HCT116 (cell line): ENCODE measurements around the gene SELENOM. TPM values are rescaled to one million over a fixed set of nuclear protein-coding genes. Genes with fewer than 3 reads are reported as not detected.

ENCODE experiments used
- ATAC-seq: fragments of 200-7000 bp; cut with Tn5 transposase; 2 replicates; pipeline ENCODE4 v1.9.1; 2020; ENCODE audit warnings: mild to moderate bottlenecking, moderate library complexity
- BruUV-seq: library from RNA; stranded (reverse); fragments of 400-500 nt; replicated peaks from 2 replicates; lab custom pipeline; 2021; lab: Mats Ljungman, UMichigan
- CTCF ChIA-PET: fragments of 300-600 bp; sonication (Branson Sonifier 250); formaldehyde crosslinking; loops from one replicate; lab custom pipeline; 2021; ENCODE audit warnings: antibody characterized with exemption; lab: Charles Lee
- POLR2A ChIA-PET: fragments of 300-600, 350-600 bp; sonication (Branson Sonifier 250); formaldehyde crosslinking; loops from one replicate; lab custom pipeline; 2021; ENCODE audit warnings: antibody characterized with exemption; lab: Charles Lee
- RAD21 ChIA-PET, 2 experiments: fragments of 300-600 bp; sonication (Branson Sonifier 250); formaldehyde crosslinking; loops; one replicate each; lab custom pipeline; 2023; ENCODE audit warnings: low total read pairs in 2 of 2; ENCODE audit not compliant: uncharacterized antibody in 2 of 2, unreplicated experiment in 2 of 2, low non-redundant PET in 1 of 2; lab: Charles Lee
- DNase-seq: peaks from one replicate; pipeline ENCODE4 v3.0.0-alpha.2; 2010; ENCODE audit warnings: low read depth, low spot score
- H2AFZ ChIP-seq: fragments of 200-600 bp; shearing (Covaris generic), sonication (generic); 2 replicates; pipeline ENCODE4 v1.6.1; 2017; ENCODE audit warnings: low read depth, mixed run types, mixed read lengths, antibody characterized with exemption, low read length; ENCODE audit not compliant: poor library complexity, severe bottlenecking
- H3K27ac ChIP-seq: 2 replicates; pipeline ENCODE4 v1.5.1; 2012; ENCODE audit warnings: low read depth, low read length
- H3K27me3 ChIP-seq: fragments of 200-600 bp; sonication (generic); 2 replicates; pipeline ENCODE4 v1.6.1; 2016; ENCODE audit warnings: mixed run types, low read length, mixed read lengths; ENCODE audit not compliant: insufficient read depth
- H3K36me3 ChIP-seq, 2 experiments: fragments of 200-500 bp in 1 of 2; fragments of 200-600 bp in 1 of 2; sonication (Bioruptor generic) in 1 of 2; sonication (generic) in 1 of 2; 2 replicates each; pipeline versions ENCODE4 v1.5.1 to v1.6.1; 2014 to 2016; ENCODE audit warnings: low read length in 2 of 2, inconsistent platforms in 1 of 2, mixed read lengths in 1 of 2, mixed run types in 1 of 2; ENCODE audit not compliant: insufficient read depth in 2 of 2, control insufficient read depth in 1 of 2
- H3K4me1 ChIP-seq, 2 experiments: fragments of 200-600 bp in 1 of 2; sonication (generic) in 1 of 2; 2 replicates each; pipeline versions ENCODE4 v1.5.1 to v1.6.1; 2012 to 2017; ENCODE audit warnings: low read length in 2 of 2, inconsistent platforms in 1 of 2, mild to moderate bottlenecking in 1 of 2, mixed read lengths in 1 of 2, mixed run types in 1 of 2, moderate library complexity in 1 of 2; ENCODE audit not compliant: insufficient read depth in 2 of 2, control insufficient read depth in 1 of 2
- H3K4me2 ChIP-seq: fragments of 200-600 bp; sonication (generic); 2 replicates; pipeline ENCODE4 v1.6.1; 2017; ENCODE audit warnings: mixed run types, low read length, mixed read lengths
- H3K4me3 ChIP-seq, 2 experiments: fragments of 200-600 bp in 1 of 2; sonication (generic) in 1 of 2; replicated peaks in 1 of 2; 2 replicates each; pipeline ENCODE4 v1.5.1; 2011 to 2016; ENCODE audit warnings: low read length in 2 of 2, control low read depth in 1 of 2, low read depth in 1 of 2, mild to moderate bottlenecking in 1 of 2, mixed read lengths in 1 of 2, mixed run types in 1 of 2
- H3K79me2 ChIP-seq: fragments of 200-600 bp; sonication (generic); 2 replicates; pipeline ENCODE4 v1.6.1; 2017; ENCODE audit warnings: mild to moderate bottlenecking, mixed run types, low read length, moderate library complexity, mixed read lengths; ENCODE audit not compliant: insufficient read depth
- H3K9ac ChIP-seq: fragments of 200-600 bp; sonication (generic); 2 replicates; pipeline ENCODE4 v1.6.1; 2016; ENCODE audit warnings: low read length, mixed read lengths
- H3K9me2 ChIP-seq: fragments of 200-600 bp; sonication (generic), shearing (Covaris generic); 2 replicates; pipeline ENCODE4 v1.6.1; 2017; ENCODE audit warnings: mixed run types, mild to moderate bottlenecking, moderate library complexity; ENCODE audit not compliant: insufficient read depth
- H3K9me3 ChIP-seq, 2 experiments: fragments of 200-500 bp in 1 of 2; fragments of 200-600 bp in 1 of 2; sonication (Bioruptor generic) in 1 of 2; sonication (generic) in 1 of 2; 2 replicates each; pipeline ENCODE4 v1.6.1; 2014 to 2017; ENCODE audit warnings: low read length in 2 of 2, mixed read lengths in 2 of 2, inconsistent platforms in 1 of 2, low read depth in 1 of 2, mild to moderate bottlenecking in 1 of 2, mixed run types in 1 of 2, moderate library complexity in 1 of 2; ENCODE audit not compliant: control insufficient read depth in 1 of 2, insufficient read depth in 1 of 2
- H4K20me1 ChIP-seq: fragments of 200-600 bp; sonication (generic), shearing (Covaris generic); 2 replicates; pipeline ENCODE4 v1.6.1; 2017; ENCODE audit warnings: mixed run types, mild to moderate bottlenecking, moderate library complexity; ENCODE audit not compliant: insufficient read depth
- CBX3 ChIP-seq: IDR thresholded peaks from 2 replicates; pipeline ENCODE4 v1.6.1; 2012; ENCODE audit warnings: low read depth
- EGR1 ChIP-seq: IDR thresholded peaks from 2 replicates; pipeline ENCODE4 v1.6.1; 2012; ENCODE audit warnings: low read depth
- ELF1 ChIP-seq: IDR thresholded peaks from 2 replicates; pipeline ENCODE4 v1.6.1; 2012; ENCODE audit warnings: low read depth, borderline replicate concordance
- EZH2 ChIP-seq: fragments of 200-600 bp; sonication (generic); IDR thresholded peaks from 2 replicates; pipeline ENCODE4 v1.6.1; 2017; ENCODE audit warnings: antibody characterized with exemption, mixed run types
- FOSL1 ChIP-seq: IDR thresholded peaks from 2 replicates; pipeline ENCODE4 v1.6.1; 2012; ENCODE audit warnings: low read depth
- RAD21 ChIP-seq: IDR thresholded peaks from 2 replicates; pipeline ENCODE4 v1.6.1; 2012; ENCODE audit warnings: low read depth, mild to moderate bottlenecking
- SIN3A ChIP-seq: IDR thresholded peaks from 2 replicates; pipeline ENCODE4 v1.6.1; 2012; ENCODE audit warnings: low read depth
- SRF ChIP-seq: IDR thresholded peaks from 2 replicates; pipeline ENCODE4 v1.6.1; 2012; ENCODE audit warnings: low read depth
- ZFX ChIP-seq: fragments of 450-650 bp; IDR thresholded peaks from 2 replicates; pipeline ENCODE4 v1.6.1; 2017
- ZNF274 ChIP-seq: fragments of 200-500 bp; sonication (Bioruptor generic); IDR thresholded peaks from 2 replicates; pipeline ENCODE4 v1.6.1; 2014; ENCODE audit warnings: mild to moderate bottlenecking, low read depth, low read length, inconsistent platforms
- intact Hi-C: fragments of 100-400 bp; cut with micrococcal nuclease; formaldehyde crosslinking; loops from 2 replicates; pipeline ENCODE4 v1.10.0; 2022
- total RNA-seq: library from RNA; stranded (reverse); gene quantifications from one replicate; pipeline ENCODE4 v1.2.1, GENCODE V29; 2021; ENCODE audit not compliant: unreplicated experiment
- TF ChIP-seq, protein P1 (sequence below): IDR thresholded peaks from 2 replicates; pipeline ENCODE4 v1.6.1; 2012; ENCODE audit warnings: low read depth
- TF ChIP-seq, protein P2 (sequence below): IDR thresholded peaks from 2 replicates; pipeline ENCODE4 v1.6.1; 2011; ENCODE audit warnings: mild to moderate bottlenecking, low read length, moderate library complexity; ENCODE audit not compliant: insufficient replicate concordance; ENCODE audit errors: extremely low read depth

Gene SELENOM
- total RNA-seq, 1 experiment from 2014 or later, result 65.6 TPM

DNA sequence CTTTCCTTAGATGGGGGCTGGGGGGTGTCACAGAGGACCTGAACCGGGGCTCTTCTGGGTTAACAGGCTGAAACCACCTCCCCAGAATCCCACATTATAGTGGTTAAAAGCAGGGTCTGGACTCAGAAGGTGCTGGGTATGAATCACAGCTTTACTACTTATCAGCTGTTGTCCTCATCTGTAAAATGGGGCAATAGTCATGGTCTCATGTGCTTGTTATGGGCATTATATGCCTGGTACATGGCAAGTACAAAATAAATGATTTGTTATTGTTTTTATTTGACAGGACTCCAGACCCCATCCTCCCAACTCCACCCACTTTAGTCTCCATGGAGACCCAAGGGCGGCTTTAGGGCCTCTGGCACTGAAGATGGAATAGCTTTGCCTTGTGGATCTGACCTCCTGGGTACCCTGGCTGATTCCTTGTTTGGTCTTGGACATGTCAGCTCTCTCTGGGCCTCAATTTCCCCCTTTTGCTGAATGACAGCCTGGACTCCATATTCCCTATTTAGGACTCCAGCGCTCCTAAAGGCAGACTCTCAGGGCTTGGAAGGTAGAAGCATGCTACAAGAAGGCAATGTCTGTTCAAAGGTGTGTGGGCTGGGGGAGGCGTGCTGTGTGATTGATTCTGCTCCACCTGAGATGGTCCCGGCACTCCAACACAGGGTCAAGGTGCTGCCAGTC, 27.1 kb downstream of the SELENOM start:
- RAD21 ChIA-PET, result no interaction called here
- H3K9me2 ChIP-seq, result no peaks in the 10 kb centered on the region
- H3K27ac ChIP-seq, result peak overlapping the region; percentile 94
- H3K79me2 ChIP-seq, result peaks cover 40% of the 10 kb centered on the region
- CTCF ChIA-PET, result interaction anchor here (0.6 to 3.5 kb wide), 8 partner anchors 16 to 133 kb away, joined by 3 to 25 read pairs (median 4); partner anchors contain the start of genes MORC2, SELENOM and TUG1
- H3K36me3 ChIP-seq, result no peaks in the 10 kb centered on the region
- ATAC-seq (no peak), DNase-seq (no peak)
- H3K4me3 ChIP-seq, result peak overlapping the region; percentile 78 to 93
- H3K9me3 ChIP-seq, result no peaks in the 10 kb centered on the region
- H3K27me3 ChIP-seq, result no peaks in the 10 kb centered on the region
- peak overlapping the region; percentile 89 for H3K9ac ChIP-seq
- no peaks in the 10 kb centered on the region for H4K20me1 ChIP-seq
- intact Hi-C loops, result loop anchor here (5.0 to 10.0 kb wide), 2 partner anchors 113 to 656 kb away; partner anchors contain the start of genes MORC2, MTFP1 and TUG1
- peaks cover 30 to 56% of the 10 kb centered on the region in 2 experiments for H3K4me1 ChIP-seq
- no TSS peak for BruUV-seq
- peak overlapping the region; percentile 85 for H3K4me2 ChIP-seq
- no peak overlapping the region for H2AFZ ChIP-seq
- TF ChIP-seq, protein P1, sequence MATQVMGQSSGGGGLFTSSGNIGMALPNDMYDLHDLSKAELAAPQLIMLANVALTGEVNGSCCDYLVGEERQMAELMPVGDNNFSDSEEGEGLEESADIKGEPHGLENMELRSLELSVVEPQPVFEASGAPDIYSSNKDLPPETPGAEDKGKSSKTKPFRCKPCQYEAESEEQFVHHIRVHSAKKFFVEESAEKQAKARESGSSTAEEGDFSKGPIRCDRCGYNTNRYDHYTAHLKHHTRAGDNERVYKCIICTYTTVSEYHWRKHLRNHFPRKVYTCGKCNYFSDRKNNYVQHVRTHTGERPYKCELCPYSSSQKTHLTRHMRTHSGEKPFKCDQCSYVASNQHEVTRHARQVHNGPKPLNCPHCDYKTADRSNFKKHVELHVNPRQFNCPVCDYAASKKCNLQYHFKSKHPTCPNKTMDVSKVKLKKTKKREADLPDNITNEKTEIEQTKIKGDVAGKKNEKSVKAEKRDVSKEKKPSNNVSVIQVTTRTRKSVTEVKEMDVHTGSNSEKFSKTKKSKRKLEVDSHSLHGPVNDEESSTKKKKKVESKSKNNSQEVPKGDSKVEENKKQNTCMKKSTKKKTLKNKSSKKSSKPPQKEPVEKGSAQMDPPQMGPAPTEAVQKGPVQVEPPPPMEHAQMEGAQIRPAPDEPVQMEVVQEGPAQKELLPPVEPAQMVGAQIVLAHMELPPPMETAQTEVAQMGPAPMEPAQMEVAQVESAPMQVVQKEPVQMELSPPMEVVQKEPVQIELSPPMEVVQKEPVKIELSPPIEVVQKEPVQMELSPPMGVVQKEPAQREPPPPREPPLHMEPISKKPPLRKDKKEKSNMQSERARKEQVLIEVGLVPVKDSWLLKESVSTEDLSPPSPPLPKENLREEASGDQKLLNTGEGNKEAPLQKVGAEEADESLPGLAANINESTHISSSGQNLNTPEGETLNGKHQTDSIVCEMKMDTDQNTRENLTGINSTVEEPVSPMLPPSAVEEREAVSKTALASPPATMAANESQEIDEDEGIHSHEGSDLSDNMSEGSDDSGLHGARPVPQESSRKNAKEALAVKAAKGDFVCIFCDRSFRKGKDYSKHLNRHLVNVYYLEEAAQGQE, result no peak
- TF ChIP-seq SRF (no peak), FOSL1 (no peak), CBX3 (no peak), ELF1 (no peak), ZNF274 (no peak), ZFX (no peak), SIN3A (no peak), RAD21 (no peak), EGR1 (no peak), EZH2 (no peak)
- TF ChIP-seq, protein P2, sequence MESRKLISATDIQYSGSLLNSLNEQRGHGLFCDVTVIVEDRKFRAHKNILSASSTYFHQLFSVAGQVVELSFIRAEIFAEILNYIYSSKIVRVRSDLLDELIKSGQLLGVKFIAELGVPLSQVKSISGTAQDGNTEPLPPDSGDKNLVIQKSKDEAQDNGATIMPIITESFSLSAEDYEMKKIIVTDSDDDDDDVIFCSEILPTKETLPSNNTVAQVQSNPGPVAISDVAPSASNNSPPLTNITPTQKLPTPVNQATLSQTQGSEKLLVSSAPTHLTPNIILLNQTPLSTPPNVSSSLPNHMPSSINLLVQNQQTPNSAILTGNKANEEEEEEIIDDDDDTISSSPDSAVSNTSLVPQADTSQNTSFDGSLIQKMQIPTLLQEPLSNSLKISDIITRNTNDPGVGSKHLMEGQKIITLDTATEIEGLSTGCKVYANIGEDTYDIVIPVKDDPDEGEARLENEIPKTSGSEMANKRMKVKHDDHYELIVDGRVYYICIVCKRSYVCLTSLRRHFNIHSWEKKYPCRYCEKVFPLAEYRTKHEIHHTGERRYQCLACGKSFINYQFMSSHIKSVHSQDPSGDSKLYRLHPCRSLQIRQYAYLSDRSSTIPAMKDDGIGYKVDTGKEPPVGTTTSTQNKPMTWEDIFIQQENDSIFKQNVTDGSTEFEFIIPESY, result no peak
- POLR2A ChIA-PET, result interaction anchor here (0.7 to 7.6 kb wide), 14 partner anchors 9 to 129 kb away, joined by 3 to 86 read pairs (median 4); partner anchors contain the start of genes INPP5J, MORC2, SELENOM and TUG1
